Pancreas (tissue), 10 donors: ENCODE results near the gene CYP2B6. TPM values are rescaled to one million over a fixed set of nuclear protein-coding genes. Genes with fewer than 3 reads are reported as not detected.

Experiments used
- ATAC-seq, 4 donors: fragments of 200-7000 bp; cut with Tn5 transposase; one replicate each; pipeline versions ENCODE4 v1.8.0 to v1.9.1; 2020; ENCODE audit warnings: mild to moderate bottlenecking in 4 of 4, moderate library complexity in 4 of 4
- DNase-seq, 6 donors: peaks; one replicate each; pipeline ENCODE4 v3.0.0-alpha.2; 2020
- FAIRE-seq: peaks from 2 replicates; lab custom pipeline; 2012; peaks lifted over from hg19 to GRCh38; lab: Jason Lieb, UNC
- H3K27ac ChIP-seq, 4 donors: fragments of 200-600 bp; sonication (generic); 1 replicate in 3 of 4; 2 replicates in 1 of 4; pipeline versions ENCODE4 v1.5.0 to v1.8.0; 2020
- H3K27me3 ChIP-seq, 4 donors: fragments of 200-600 bp; one replicate each; pipeline ENCODE4 v1.8.0; 2021
- H3K36me3 ChIP-seq, 3 donors: fragments of 200-600 bp; sonication (generic) in 1 of 3; one replicate each; pipeline versions ENCODE4 v1.5.0 to v1.8.0; 2020 to 2021
- H3K4me1 ChIP-seq, 3 donors: fragments of 200-600 bp; one replicate each; pipeline ENCODE4 v1.8.0; 2021
- H3K4me3 ChIP-seq, 4 donors: fragments of 200-600 bp; sonication (generic) in 2 of 4; one replicate each; pipeline versions ENCODE4 v1.5.0 to v1.8.0; 2020 to 2021
- H3K9me3 ChIP-seq, 4 donors: fragments of 200-600 bp; one replicate each; pipeline ENCODE4 v1.8.0; 2021
- CTCF ChIP-seq, 4 donors: fragments of 200-600 bp; sonication (generic) in 3 of 4; IDR thresholded peaks; one replicate each; pipeline versions ENCODE4 v1.5.0 to v1.8.0; 2021; ENCODE audit warnings: antibody characterized with exemption in 4 of 4
- WGBS, 2 donors: extraction: QIAGEN DNeasy Blood & Tissue Kit; methylation state at CpG; one replicate each; pipeline ENCODE4 v1.1.7; 2013; 5-methylcytosine and 5-hydroxymethylcytosine counted together
- intact Hi-C, 3 donors: fragments of 100-400 bp; cut with DNase I; formaldehyde crosslinking; loops; one replicate each; pipeline versions ENCODE4 v1.11.1 to v1.14.2; 2022
- polyA plus RNA-seq, 2 donors: library from polyadenylated mRNA; stranded (reverse); fragments of 200-250 nt; gene quantifications; one replicate each; pipeline ENCODE4 v1.2.3, GENCODE V29; 2013
- total RNA-seq, 6 donors: library from RNA; stranded (reverse); fragmentation: NEBNext Ultra II Directional in 4 of 6; extraction: Animal tissue kit (Norgen Biotek cat#: 25700) in 4 of 6; gene quantifications; one replicate each; pipeline versions ENCODE4 v1.2.1 to v1.2.4, GENCODE V29; 2021 to 2023
- donor health status: healthy with polysubstance abuse.
- donor health status: DM: no; HTN: no; CAD: no; lungs with moderate emphysema.
- donor health status: DM: no; HTN: no; CAD: no.
- donor health status: control.
- donor health status: control.
- donor health status: Bipolar disorder and iron deficiency.
- donor health status: DM: yes; HTN: yes; CAD: no.
- donor health status: DM: no; HTN: no; CAD: no.
- donor health status: DM: no; HTN: no; CAD: no.
- donor health status: DM: yes; HTN: yes; CAD: no.

Gene CYP2B6
- total and polyA plus RNA-seq, 8 donors, result 0.08 to 0.63 (median 0.17) TPM; not detected in 4

- FAIRE-seq (no peak), ATAC-seq (no peak), DNase-seq (no peak)
- Histone ChIP-seq H3K36me3 (no peaks in the 10 kb centered on the region), H3K4me3 (no peak overlapping the region), H3K9me3 (no peaks in the 10 kb centered on the region), H3K27ac (no peak overlapping the region), H3K4me1 (no peaks in the 10 kb centered on the region), H3K27me3 (peaks cover 0 to 8% (median 0%) of the 10 kb centered on the region in 4 donors)
- WGBS, 2 donors, result 54 to 59% methylated on average over 7 of the region's 7 CpGs
- no peak for TF ChIP-seq CTCF (IDR thresholded peaks at IDR 0.05)
- intact Hi-C loops, result no loop called here
These were observed 74.0 kb downstream of the CYP2B6 start for GRCh38 chr19:41064974-41065569.

Other genes with a start within 250 kb of the CYP2B6 start
- 1 to 10 TPM; 3.2 to 6.3 (median 4.2) TPM for gene ACTMAP, start 240.8 kb upstream of the CYP2B6 start, total RNA-seq
- gene ACTMAP, start 240.8 kb upstream of the CYP2B6 start, polyA plus RNA-seq, result 10 to 100 TPM in 1 of 2 donors, 1 to 10 TPM in 1; 6.1 to 10.1 TPM
- 10 to 100 TPM; 18.9 to 33.0 (median 23.7) TPM for gene SNRPA, start 240.1 kb upstream of the CYP2B6 start, total RNA-seq
- gene SNRPA, start 240.1 kb upstream of the CYP2B6 start, polyA plus RNA-seq, result 10 to 100 TPM; 28.0 to 32.0 TPM
- gene MIA, start 215.8 kb upstream of the CYP2B6 start, total RNA-seq, result 1 to 10 TPM in 1 of 6 donors, under 1 TPM in 1, not detected in 4; 0.79 to 1.9 TPM
- gene MIA, start 215.8 kb upstream of the CYP2B6 start, polyA plus RNA-seq, result 1 to 10 TPM in 1 of 2 donors, under 1 TPM in 1; 0.94 to 2.2 TPM
- gene RAB4B, start 213.0 kb upstream of the CYP2B6 start, total RNA-seq, result 10 to 100 TPM in 2 of 6 donors, 1 to 10 TPM in 4; 5.0 to 18.9 (median 9.1) TPM
- gene RAB4B, start 213.0 kb upstream of the CYP2B6 start, polyA plus RNA-seq, result 10 to 100 TPM; 34.3 to 45.8 TPM
- 10 to 100 TPM; 22.3 to 45.6 (median 27.4) TPM for gene EGLN2, start 192.1 kb upstream of the CYP2B6 start, total RNA-seq
- 10 to 100 TPM; 57.6 to 82.1 TPM for gene EGLN2, start 192.1 kb upstream of the CYP2B6 start, polyA plus RNA-seq
- under 1 TPM in 1 of 6 donors, not detected in 5; 0.66 TPM for gene CYP2A6, start 140.8 kb upstream of the CYP2B6 start, total RNA-seq
- not detected for gene CYP2A6, start 140.8 kb upstream of the CYP2B6 start, polyA plus RNA-seq
- under 1 TPM in 1 of 6 donors, not detected in 5; 0.25 TPM for gene CYP2A7, start 109.1 kb upstream of the CYP2B6 start, total RNA-seq
- not detected for gene CYP2A7, start 109.1 kb upstream of the CYP2B6 start, polyA plus RNA-seq
- not detected for gene CYP2A13, start 97.2 kb downstream of the CYP2B6 start, total RNA-seq
- gene CYP2A13, start 97.2 kb downstream of the CYP2B6 start, polyA plus RNA-seq, result not detected
- not detected for gene CYP2F1, start 123.2 kb downstream of the CYP2B6 start, total RNA-seq
- not detected for gene CYP2F1, start 123.2 kb downstream of the CYP2B6 start, polyA plus RNA-seq
- gene CYP2S1, start 201.9 kb downstream of the CYP2B6 start, total RNA-seq, result 1 to 10 TPM in 3 of 6 donors, under 1 TPM in 3; 0.09 to 2.6 (median 0.86) TPM
- gene CYP2S1, start 201.9 kb downstream of the CYP2B6 start, polyA plus RNA-seq, result under 1 TPM; 0.23 to 0.30 TPM
- gene AXL, start 227.9 kb downstream of the CYP2B6 start, total RNA-seq, result 10 to 100 TPM in 1 of 6 donors, 1 to 10 TPM in 5; 1.2 to 16.6 (median 5.2) TPM
- gene AXL, start 227.9 kb downstream of the CYP2B6 start, polyA plus RNA-seq, result 1 to 10 TPM; 2.4 to 2.8 TPM